ENCODE measurements around the gene PCBP2. TPM values are rescaled to one million over a fixed set of nuclear protein-coding genes. Genes with fewer than 3 reads are reported as not detected.
"Not testable (repeated sequence)": the region's sequence is repeated elsewhere in the genome, so short reads cannot be mapped to it uniquely, and the experiment has no call there.

PCBP2 gene
- total RNA-seq, 1 donor, result 233 TPM

GRCh38 chr12:53428741-53429140, 23.2 kb upstream of the PCBP2 start:
- no peak overlapping the region for H3K4me3 ChIP-seq (ENCODE audit: low read depth, low read length)
- DNase-seq (ENCODE audit: low read depth), result no peak
- TF ChIP-seq CTCF (IDR thresholded peaks at IDR 0.05; ENCODE audit: insufficient read depth, low read length), result no peak

GRCh38 chr12:53430116-53430515, 21.8 kb upstream of the PCBP2 start:
- no peak for TF ChIP-seq CTCF (IDR thresholded peaks at IDR 0.05; ENCODE audit: insufficient read depth, low read length)
- no peak overlapping the region for H3K4me3 ChIP-seq (ENCODE audit: low read depth, low read length)
- no peak for DNase-seq (ENCODE audit: low read depth)

- TF ChIP-seq CTCF (IDR thresholded peaks at IDR 0.05; ENCODE audit: insufficient read depth, low read length), result no peak
- H3K4me3 ChIP-seq (ENCODE audit: low read depth, low read length), result no peak overlapping the region
- no peak for DNase-seq (ENCODE audit: low read depth)
Measured at GRCh38 chr12:53431187-53431586, 20.7 kb upstream of the PCBP2 start.

- not testable (repeated sequence) for H3K4me3 ChIP-seq (ENCODE audit: low read depth, low read length); DNase-seq (ENCODE audit: low read depth)
Measured at GRCh38 chr12:53435326-53435725, 16.6 kb upstream of the PCBP2 start.

- not testable (repeated sequence) for H3K4me3 ChIP-seq (ENCODE audit: low read depth, low read length); DNase-seq (ENCODE audit: low read depth)
Measured at GRCh38 chr12:53439582-53439981, 12.3 kb upstream of the PCBP2 start.

- DNase-seq (ENCODE audit: low read depth), result peak; percentile 100
- H3K4me3 ChIP-seq (ENCODE audit: low read depth, low read length), result peak within 1 kb of the TSS; percentile 88
- TF ChIP-seq CTCF (IDR thresholded peaks at IDR 0.05; ENCODE audit: insufficient read depth, low read length), result no peak
Measured at GRCh38 chr12:53441040-53441833, 10.7 kb upstream of the PCBP2 start, which contains the start of gene PRR13. Gene PRR13, plus strand, starts transcription at chr12:53441734. Its CDS starts 981 bp downstream, at chr12:53442715.

- no peak overlapping the region for H3K4me3 ChIP-seq (ENCODE audit: low read depth, low read length)
- TF ChIP-seq CTCF (IDR thresholded peaks at IDR 0.05; ENCODE audit: insufficient read depth, low read length), result no peak
- no peak for DNase-seq (ENCODE audit: low read depth)
Measured at GRCh38 chr12:53443955-53444354, 7.9 kb upstream of the PCBP2 start.

GRCh38 chr12:53444593-53445325, 7.1 kb upstream of the PCBP2 start:
- not testable (repeated sequence) for H3K4me3 ChIP-seq (ENCODE audit: low read depth, low read length); DNase-seq (ENCODE audit: low read depth)
